HG02610 (cell line): Measurements from ENCODE around the gene LAYN.

ENCODE experiments used
- ATAC-seq: cut with Tn5 transposase; IDR thresholded peaks from one replicate; pipeline ENCODE4 v1.9.1; 2021; ENCODE audit warnings: mild to moderate bottlenecking, moderate library complexity; ENCODE audit not compliant: unreplicated experiment

Gene LAYN

DNA sequence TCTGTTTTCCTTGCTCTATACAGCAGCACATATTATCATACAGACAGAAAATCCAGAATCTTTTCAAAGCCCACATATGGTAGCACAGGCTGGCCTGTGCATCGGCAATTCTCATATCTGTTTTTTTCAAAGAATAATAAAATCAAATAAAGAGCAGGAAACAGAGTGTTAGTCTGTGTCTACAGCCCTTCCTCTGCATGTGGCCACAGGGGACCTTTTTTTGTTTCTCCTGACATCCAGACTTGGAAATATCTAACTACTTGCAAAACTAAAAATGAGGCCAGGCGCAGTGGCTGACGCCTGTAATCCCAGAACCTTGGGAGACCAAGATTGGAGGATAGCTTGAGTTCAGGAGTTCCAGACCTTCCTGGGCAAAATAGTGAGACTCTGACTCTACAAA, 20.3 kb downstream of the LAYN start:
- no peak for ATAC-seq

GRCh38 chr11:111561306-111561705, 20.8 kb downstream of the LAYN start:
- no peak for ATAC-seq

DNA sequence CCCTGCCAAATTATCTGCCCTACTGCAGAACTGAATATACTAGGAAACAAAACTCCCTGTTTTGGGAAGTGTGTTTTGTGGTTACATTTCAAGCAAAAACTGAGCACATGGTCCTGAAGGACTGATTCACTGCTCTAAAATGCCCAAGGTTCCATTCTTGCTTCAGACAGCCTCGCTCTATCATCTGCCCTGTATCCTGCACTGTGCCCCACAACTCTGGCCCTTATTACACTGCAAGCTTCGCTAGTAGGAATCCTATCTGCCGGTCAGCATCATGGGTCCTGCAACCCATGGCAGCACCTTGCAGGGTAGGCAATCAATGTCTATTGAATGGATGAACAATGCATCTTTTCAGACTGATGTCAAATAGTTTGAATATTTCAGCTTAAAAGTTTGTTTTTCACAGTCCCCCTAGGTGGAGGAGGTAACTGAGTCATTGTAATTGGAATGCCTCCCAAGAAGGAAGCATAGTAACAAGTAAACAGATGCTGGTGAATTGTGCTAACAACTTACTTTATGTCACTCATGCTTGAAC, 21.3 kb downstream of the LAYN start:
- ATAC-seq, result no peak

GRCh38 chr11:111562692-111563389, 22.3 kb downstream of the LAYN start:
- ATAC-seq, result no peak

- no peak for ATAC-seq
Observed at GRCh38 chr11:111565114-111565720, 24.7 kb downstream of the LAYN start.

- no peak for ATAC-seq
Observed at GRCh38 chr11:111566324-111566723, 25.8 kb downstream of the LAYN start.

DNA sequence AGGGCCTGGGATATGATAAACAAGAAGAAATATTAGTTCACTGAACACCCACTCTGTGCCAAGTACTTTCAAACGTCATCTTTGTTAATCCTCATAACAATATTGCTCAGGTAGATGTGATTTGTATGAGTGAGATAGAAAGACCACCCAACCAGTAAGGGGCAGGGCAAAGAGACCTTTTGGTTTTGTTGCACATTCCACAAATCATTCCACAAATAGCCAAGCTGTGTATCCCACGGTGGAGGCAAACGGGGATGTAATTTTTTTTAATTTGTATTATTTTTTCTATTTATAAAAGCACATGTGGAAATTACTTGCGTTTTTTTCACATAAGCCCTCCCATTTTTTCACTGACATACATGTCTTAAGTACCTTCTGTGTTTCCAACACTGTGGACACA, 29.0 kb downstream of the LAYN start:
- ATAC-seq, result no peak

GRCh38 chr11:111570796-111571195, 30.3 kb downstream of the LAYN start:
- ATAC-seq, result no peak

DNA sequence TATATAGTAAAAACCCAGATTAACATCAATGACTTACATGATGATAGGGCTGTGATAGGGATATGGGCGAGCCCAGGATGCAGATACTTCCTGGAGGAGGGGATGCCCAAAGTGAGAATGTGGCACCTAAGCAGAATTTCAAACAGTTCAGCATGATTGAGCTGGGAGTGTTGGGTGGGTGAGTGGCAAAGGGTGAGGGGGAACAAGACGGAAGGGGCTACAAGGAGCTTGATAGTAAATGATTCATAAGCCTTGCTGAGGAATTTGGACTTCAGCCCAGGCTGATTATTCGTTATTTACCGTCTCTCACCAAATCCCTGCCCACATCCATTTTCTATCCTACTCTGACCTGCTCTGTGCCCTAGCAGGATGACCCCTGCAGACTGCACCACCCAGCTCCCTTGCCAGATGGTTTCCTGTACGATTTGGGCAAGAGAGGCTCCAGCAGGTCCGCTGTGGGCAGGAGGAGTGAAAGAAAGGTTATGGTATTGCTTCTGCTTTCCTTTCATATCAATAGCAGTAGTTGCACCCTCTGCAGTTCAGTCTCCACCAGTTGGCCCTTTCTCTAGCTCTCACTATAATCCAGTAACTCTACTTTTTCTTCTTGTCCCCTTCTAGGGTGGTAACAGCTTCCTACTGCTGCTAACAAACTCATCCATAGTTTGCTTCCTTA, 31.4 kb downstream of the LAYN start:
- no peak for ATAC-seq

GRCh38 chr11:111572581-111572980, 32.1 kb downstream of the LAYN start:
- ATAC-seq, result no peak

DNA sequence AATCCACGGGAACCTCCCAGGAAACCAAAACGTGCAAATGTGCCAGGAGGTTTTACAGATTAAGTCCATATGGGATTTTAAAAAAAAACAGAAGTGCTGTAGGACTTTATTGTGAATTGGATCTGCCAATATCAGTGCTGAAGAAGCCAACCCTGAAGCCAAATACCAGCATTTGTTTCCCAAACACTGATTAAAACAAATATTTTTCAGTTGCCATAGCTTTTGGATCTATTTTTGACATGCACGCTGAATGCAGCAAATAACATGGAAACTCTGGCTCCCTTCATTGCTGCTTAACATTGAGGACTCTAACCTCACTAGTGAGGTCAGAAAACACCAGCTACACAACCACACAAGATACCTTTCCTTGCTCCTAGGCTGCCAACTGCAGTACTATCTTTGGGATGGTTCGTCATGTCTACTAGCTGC, 33.3 kb downstream of the LAYN start:
- ATAC-seq, result no peak

GRCh38 chr11:111574373-111575225, 34.1 kb downstream of the LAYN start:
- no peak for ATAC-seq

DNA sequence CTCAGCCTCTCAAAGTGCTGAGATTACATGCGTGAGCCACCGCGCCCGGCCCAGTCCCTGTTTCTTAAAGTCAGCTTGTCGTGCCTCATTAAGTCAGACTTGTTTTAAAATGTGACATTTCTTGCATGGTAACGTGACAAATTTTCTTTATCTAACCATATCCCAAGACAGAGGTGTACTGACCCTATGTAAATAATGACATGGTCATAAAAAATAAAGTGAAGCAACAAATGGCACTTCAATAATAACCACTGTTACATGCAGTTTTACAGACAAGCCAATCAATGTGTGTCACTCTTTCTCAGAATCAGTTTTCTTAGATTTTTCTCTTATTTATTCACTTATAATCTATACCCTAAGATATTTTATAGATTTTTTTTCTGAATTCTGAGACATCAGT, 35.2 kb downstream of the LAYN start:
- no peak for ATAC-seq

GRCh38 chr11:111577821-111578220, 37.3 kb downstream of the LAYN start:
- ATAC-seq, result no peak

DNA sequence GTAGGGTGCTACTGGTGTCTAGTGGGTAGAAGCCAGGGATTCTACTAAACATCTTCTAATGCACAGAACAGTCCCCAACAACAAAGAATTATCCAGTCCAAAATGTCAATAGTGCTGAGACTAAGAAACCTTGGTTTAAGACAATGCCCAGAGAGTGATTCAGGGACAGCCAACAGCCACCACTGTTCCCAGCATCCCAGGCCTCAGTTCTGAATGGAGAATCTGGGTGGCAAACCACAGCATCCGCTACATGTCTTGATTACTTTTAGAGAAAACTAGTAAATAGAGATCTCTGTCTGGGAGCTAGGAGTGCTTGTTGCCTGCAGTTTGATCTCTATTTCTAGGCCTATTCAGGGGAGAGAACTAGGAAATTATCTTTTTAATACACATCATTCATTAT, 40.8 kb downstream of the LAYN start:
- ATAC-seq, result no peak

GRCh38 chr11:111582163-111582562, 41.6 kb downstream of the LAYN start:
- ATAC-seq, result no peak

DNA sequence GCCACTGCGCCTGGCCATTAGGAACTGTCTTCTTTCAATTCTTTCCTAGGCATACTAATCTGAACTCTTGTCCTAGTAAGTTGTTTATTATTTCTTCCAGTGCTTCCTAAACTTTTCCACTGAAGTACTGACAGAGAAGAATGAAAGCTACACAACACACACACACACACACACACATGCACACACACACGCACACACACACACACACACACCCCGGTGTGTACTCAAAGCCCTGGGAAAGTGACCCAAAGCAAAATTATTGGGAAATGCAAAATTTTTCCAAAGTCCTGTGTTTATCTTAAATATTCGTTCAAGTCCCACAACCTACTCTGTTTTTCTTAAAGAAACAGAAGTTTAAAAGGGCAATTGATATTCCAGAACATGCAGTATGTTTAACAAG, 42.4 kb downstream of the LAYN start:
- no peak for ATAC-seq

- ATAC-seq, result no peak
Observed at GRCh38 chr11:111585371-111585770, 44.9 kb downstream of the LAYN start.

GRCh38 chr11:111586388-111586831, 45.9 kb downstream of the LAYN start:
- no peak for ATAC-seq

DNA sequence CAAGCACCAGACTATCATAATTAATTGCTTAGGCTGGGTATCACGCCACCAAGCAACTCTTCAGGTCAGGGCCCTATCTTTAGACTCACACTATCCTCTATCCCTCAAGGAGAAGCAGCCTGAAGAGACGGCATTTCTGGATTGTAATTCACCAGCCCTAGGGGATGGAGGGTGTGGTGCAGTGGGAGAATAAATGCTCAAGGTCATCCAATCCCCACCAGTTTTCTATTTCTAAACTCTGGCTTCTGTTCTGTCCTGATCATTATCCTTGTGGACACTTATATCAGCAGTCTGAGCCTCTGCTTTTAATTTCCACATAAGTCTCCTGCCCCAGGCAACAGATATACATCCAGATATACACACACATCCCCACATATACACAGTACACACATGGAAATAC, 48.6 kb downstream of the LAYN start:
- ATAC-seq, result no peak

- ATAC-seq, result no peak
Observed at GRCh38 chr11:111589886-111590499, 49.5 kb downstream of the LAYN start.
